Measurements from ENCODE around the gene MTMR3.

The MTMR3 gene

GRCh38 chr22:30077279-30077880 is 194.4 kb downstream of the MTMR3 start:
- in situ Hi-C loops (cut with HindIII; ENCODE audit: low pct_ligation_motif_present, low sequenced_read_pairs), result no loop called here
- Histone ChIP-seq H3K4me3 (ENCODE audit: low read depth, low read length) (no peak overlapping the region), H3K27me3 (replicated peaks) (peaks cover 8% of the 10 kb centered on the region), H3K27ac (no peak overlapping the region), H3K36me3 (replicated peaks) (no peaks in the 10 kb centered on the region)
- DNase-seq, result no peak
- TF ChIP-seq CTCF (IDR thresholded peaks at IDR 0.05; ENCODE audit: low read depth, low read length, missing control alignments), result no peak

GRCh38 chr22:30078320-30079311 is 195.6 kb downstream of the MTMR3 start:
- in situ Hi-C loops (cut with HindIII; ENCODE audit: low pct_ligation_motif_present, low sequenced_read_pairs), result no loop called here
- no peaks in the 10 kb centered on the region for H3K36me3 ChIP-seq (replicated peaks)
- H3K27ac ChIP-seq, result no peak overlapping the region
- peaks cover 8% of the 10 kb centered on the region for H3K27me3 ChIP-seq (replicated peaks)
- no peak for DNase-seq
- no peak for TF ChIP-seq CTCF (IDR thresholded peaks at IDR 0.05; ENCODE audit: low read depth, low read length, missing control alignments)
- no peak overlapping the region for H3K4me3 ChIP-seq (ENCODE audit: low read depth, low read length)

- Histone ChIP-seq H3K4me3 (ENCODE audit: low read depth, low read length) (peak within 1 kb of the TSS; percentile 51), H3K36me3 (replicated peaks) (no peaks in the 10 kb centered on the region), H3K27me3 (replicated peaks) (peaks cover 8% of the 10 kb centered on the region), H3K27ac (no peak within 1 kb of the TSS)
- peak; percentile 40 for DNase-seq
- no peak for TF ChIP-seq CTCF (IDR thresholded peaks at IDR 0.05; ENCODE audit: low read depth, low read length, missing control alignments)
- in situ Hi-C loops (cut with HindIII; ENCODE audit: low pct_ligation_motif_present, low sequenced_read_pairs), result no loop called here
These were observed 197.1 kb downstream of the MTMR3 start, which contains the start of gene HORMAD2 for GRCh38 chr22:30079952-30080533. HORMAD2 (plus strand) TSS chr22:30080464; CDS start chr22:30093953, 13,489 bp downstream.
